IMR-90 (cell line): Measurements from ENCODE around the gene DOCK4. TPM values are rescaled to one million over a fixed set of nuclear protein-coding genes. Genes with fewer than 3 reads are reported as not detected.

Experiments used
- ATAC-seq: fragments of 200-7000 bp; cut with Tn5 transposase; 2 replicates; pipeline ENCODE4 v1.9.1; 2020; ENCODE audit warnings: low read depth, mild to moderate bottlenecking, moderate library complexity
- BruUV-seq: library from RNA; stranded (reverse); fragments of 400-500 nt; replicated peaks from 2 replicates; lab custom pipeline; 2021; lab: Mats Ljungman, UMichigan
- CTCF ChIA-PET: fragments of 300-600 bp; formaldehyde crosslinking; extraction: SDS; loops from one replicate; lab custom pipeline; 2021; ENCODE audit warnings: antibody characterized with exemption; lab: Yijun Ruan, JAX
- POLR2A ChIA-PET: fragments of 300-600 bp; sonication (Branson Sonifier 250); formaldehyde crosslinking; loops from one replicate; lab custom pipeline; 2022; ENCODE audit warnings: antibody characterized with exemption; ENCODE audit not compliant: unreplicated experiment; lab: Charles Lee
- DNase-seq: peaks from one replicate; pipeline ENCODE4 v3.0.0; 2013
- H2AFZ ChIP-seq: replicated peaks from 2 replicates; pipeline ENCODE3; 2013; ENCODE audit warnings: low read length, mild to moderate bottlenecking; ENCODE audit not compliant: poor library complexity
- H2AK5ac ChIP-seq: 2 replicates; pipeline ENCODE4 v1.6.1; 2013; ENCODE audit warnings: low read depth, low read length, inconsistent platforms
- H2AK9ac ChIP-seq: replicated peaks from 2 replicates; pipeline ENCODE3; 2013; ENCODE audit warnings: mild to moderate bottlenecking, low read depth, low read length, moderate library complexity; ENCODE audit not compliant: poor library complexity
- H2BK120ac ChIP-seq: 2 replicates; pipeline ENCODE4 v1.6.1; 2013; ENCODE audit warnings: low read depth, low read length, inconsistent platforms
- H2BK15ac ChIP-seq: 3 replicates; pipeline ENCODE4 v1.6.1; 2013; ENCODE audit warnings: low read depth, low read length, inconsistent platforms
- H2BK20ac ChIP-seq: 2 replicates; pipeline ENCODE4 v1.6.1; 2013; ENCODE audit warnings: low read depth, mild to moderate bottlenecking, inconsistent platforms, low read length, moderate library complexity
- H2BK5ac ChIP-seq: 2 replicates; pipeline ENCODE4 v1.6.1; 2013; ENCODE audit warnings: mild to moderate bottlenecking, low read depth, low read length, inconsistent platforms; ENCODE audit not compliant: poor library complexity, severe bottlenecking
- H3K14ac ChIP-seq: replicated peaks from 2 replicates; pipeline ENCODE4 v1.6.1; 2013; ENCODE audit warnings: low read depth, low read length, inconsistent platforms
- H3K18ac ChIP-seq: 2 replicates; pipeline ENCODE4 v1.6.1; 2013; ENCODE audit warnings: low read depth, low read length, control low read depth
- H3K23ac ChIP-seq: 2 replicates; pipeline ENCODE4 v1.6.1; 2013; ENCODE audit warnings: low read depth, low read length, inconsistent platforms
- H3K27ac ChIP-seq: 2 replicates; pipeline ENCODE4 v1.5.1; 2013; ENCODE audit warnings: mild to moderate bottlenecking, control low read depth, low read length; ENCODE audit not compliant: insufficient read depth
- H3K27me3 ChIP-seq: 2 replicates; pipeline ENCODE4 v1.6.1; 2013; ENCODE audit warnings: low read length; ENCODE audit not compliant: control insufficient read depth, insufficient read depth
- H3K36me3 ChIP-seq: 2 replicates; pipeline ENCODE4 v1.6.1; 2013; ENCODE audit warnings: low read length, mixed read lengths; ENCODE audit not compliant: control insufficient read depth, insufficient read depth
- H3K4ac ChIP-seq: 2 replicates; pipeline ENCODE4 v1.6.1; 2013; ENCODE audit warnings: low read depth, low read length, inconsistent platforms
- H3K4me1 ChIP-seq: 2 replicates; pipeline ENCODE4 v1.6.1; 2013; ENCODE audit warnings: low read length, mixed read lengths; ENCODE audit not compliant: control insufficient read depth, insufficient read depth
- H3K4me2 ChIP-seq: 2 replicates; pipeline ENCODE4 v1.6.1; 2013; ENCODE audit warnings: low read depth, mild to moderate bottlenecking, control low read depth, low read length, moderate library complexity
- H3K4me3 ChIP-seq: 2 replicates; pipeline ENCODE4 v1.5.1; 2013; ENCODE audit warnings: low read depth, mild to moderate bottlenecking, control low read depth, low read length, moderate library complexity; ENCODE audit not compliant: insufficient read depth
- H3K56ac ChIP-seq: 2 replicates; pipeline ENCODE4 v1.6.1; 2013; ENCODE audit warnings: low read length, inconsistent platforms; ENCODE audit not compliant: insufficient read depth; ENCODE audit errors: extremely low read depth
- H3K79me1 ChIP-seq, 2 experiments: 2 replicates each; pipeline ENCODE4 v1.6.1; 2013; ENCODE audit warnings: low read length in 2 of 2, inconsistent platforms in 1 of 2, low read depth in 1 of 2
- H3K9ac ChIP-seq: 2 replicates; pipeline ENCODE4 v1.6.1; 2013; ENCODE audit warnings: low read depth, low read length, control low read depth
- H3K9me1 ChIP-seq: 2 replicates; pipeline ENCODE4 v1.6.1; 2013; ENCODE audit warnings: low read length, inconsistent platforms; ENCODE audit not compliant: insufficient read depth
- H3K9me3 ChIP-seq: 2 replicates; pipeline ENCODE4 v1.6.1; 2013; ENCODE audit warnings: low read length; ENCODE audit not compliant: control insufficient read depth, insufficient read depth
- H4K20me1 ChIP-seq: 2 replicates; pipeline ENCODE4 v1.6.1; 2013; ENCODE audit warnings: low read length, inconsistent platforms; ENCODE audit not compliant: insufficient read depth
- H4K5ac ChIP-seq: 2 replicates; pipeline ENCODE4 v1.6.1; 2013; ENCODE audit warnings: mild to moderate bottlenecking, low read depth, low read length, control low read depth
- H4K8ac ChIP-seq, 2 experiments: 2 replicates each; pipeline ENCODE4 v1.6.1; 2013; ENCODE audit warnings: low read depth in 2 of 2, low read length in 2 of 2, control low read depth in 1 of 2, inconsistent platforms in 1 of 2
- H4K91ac ChIP-seq: 2 replicates; pipeline ENCODE4 v1.6.1; 2013; ENCODE audit warnings: low read depth, low read length, inconsistent platforms; ENCODE audit not compliant: insufficient read depth
- RFX5 ChIP-seq: IDR thresholded peaks from 2 replicates; pipeline ENCODE4 v1.8.0; 2012; ENCODE audit warnings: low read depth, mild to moderate bottlenecking, low read length, moderate library complexity
- USF2 ChIP-seq: fragments of 150-350 bp; IDR thresholded peaks from 2 replicates; pipeline ENCODE4 v1.6.1; 2017; ENCODE audit warnings: mild to moderate bottlenecking, antibody characterized with exemption, low read length, low read depth
- WGBS, 2 experiments: methylation state at CpG; one replicate each; pipeline versions ENCODE4 v1.1.5 to v1.1.7; 2013; ENCODE audit warnings: missing lambda C conversion rate in 2 of 2; ENCODE audit not compliant: insufficient read length in 1 of 2; ENCODE audit errors: extremely low coverage in 2 of 2; 5-methylcytosine and 5-hydroxymethylcytosine counted together
- dilution Hi-C: fragments of 300-500 bp; cut with HindIII; formaldehyde crosslinking; loops from one replicate; pipeline ENCODE4 v1.14.3; 2018; ENCODE audit warnings: low sequenced_read_pairs; ENCODE audit not compliant: unreplicated experiment
- in situ Hi-C: fragments of 300-500 bp; cut with MboI; formaldehyde crosslinking; loops from 3 replicates; pipeline ENCODE4 v1.14.3; 2019; ENCODE audit warnings: low sequenced_read_pairs, inconsistent platforms, mixed read lengths
- intact Hi-C: fragments of 100-400 bp; cut with micrococcal nuclease; formaldehyde crosslinking; loops from 2 replicates; pipeline ENCODE4 v1.10.0; 2022
- polyA plus RNA-seq, 3 experiments: library from polyadenylated mRNA; depleted of rRNA; stranded (reverse); fragments of >200 nt; gene quantifications; 2 replicates each; pipeline ENCODE4 v1.2.3, GENCODE V29; 2012; ENCODE audit warnings: low replicate concordance in 1 of 3
- total RNA-seq: library from RNA; depleted of rRNA; stranded (reverse); fragments of >200 nt; gene quantifications from 2 replicates; pipeline ENCODE4 v1.2.3, GENCODE V29; 2012

The DOCK4 gene
- total and polyA plus RNA-seq, 2 of the 4 experiments (the other 2 are of a cell fraction) = 4.4 to 12.2 TPM

- POLR2A ChIA-PET = no interaction called here
- intact Hi-C loops = loop anchor here (5.0 kb wide), 1 partner anchor 43 kb away; no protein-coding TSS in a partner anchor
- Histone ChIP-seq H3K9ac (no peak overlapping the region), H3K18ac (no peak overlapping the region), H2AK9ac (no peak overlapping the region), H3K56ac (no peak overlapping the region), H4K20me1 (no peaks in the 10 kb centered on the region), H3K79me1 (peaks cover 2 to 9% of the 10 kb centered on the region in 2 experiments; a peak in 3 of 4 replicates), H4K91ac (no peak overlapping the region), H2BK5ac (no peak overlapping the region), H3K9me1 (no peaks in the 10 kb centered on the region), H3K4me2 (no peak overlapping the region), H2BK120ac (no peak overlapping the region), H2AFZ (no peak overlapping the region), H4K5ac (no peak overlapping the region), H3K27ac (no peak overlapping the region), H2BK15ac (no peak overlapping the region), H3K4me1 (peaks cover 3% of the 10 kb centered on the region; the same call in 1 of the 2 replicates), H3K14ac (no peak overlapping the region), H3K9me3 (no peaks in the 10 kb centered on the region), H2BK20ac (no peak overlapping the region), H3K36me3 (no peaks in the 10 kb centered on the region), H3K4ac (no peak overlapping the region), H3K27me3 (no peaks in the 10 kb centered on the region), H3K23ac (no peak overlapping the region), H4K8ac (no peak overlapping the region), H3K4me3 (no peak overlapping the region), H2AK5ac (no peak overlapping the region)
- dilution Hi-C loops = no loop called here
- no TSS peak for BruUV-seq
- DNase-seq (no peak), ATAC-seq (no peak)
- in situ Hi-C loops = no loop called here
- TF ChIP-seq USF2 (no peak), RFX5 (no peak)
- CTCF ChIA-PET = no interaction called here
- no CpG with 5 or more reads among the region's 9 CpGs for WGBS, 2 experiments
Observed at GRCh38 chr7:112118581-112119566, 87.3 kb downstream of the DOCK4 start.
